Measurements from ENCODE around the gene ME1.
"Not testable (repeated sequence)": the region's sequence is repeated elsewhere in the genome, so short reads cannot be mapped to it uniquely, and the experiment has no call there.

ME1 gene

DNA sequence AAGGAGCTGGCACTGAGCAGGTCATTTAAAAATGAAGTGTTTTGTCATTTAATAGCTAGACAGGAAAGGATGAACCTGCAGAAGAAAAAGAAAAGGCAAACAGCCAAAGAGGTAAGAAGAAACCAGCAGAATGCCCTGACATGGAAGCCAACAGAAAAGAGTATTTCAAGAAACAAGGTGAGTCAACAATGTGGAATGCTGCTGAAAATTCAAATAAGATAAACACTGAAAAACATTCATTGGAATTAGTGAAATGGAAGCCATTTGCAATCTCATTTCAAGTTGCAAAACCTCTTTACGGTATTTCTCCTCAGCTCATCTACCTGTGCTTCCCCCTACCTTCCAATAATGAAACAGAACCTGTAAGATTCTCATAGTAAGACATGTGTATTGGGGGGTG is 178.1 kb downstream of the ME1 start:
- no peak for DNase-seq

DNA sequence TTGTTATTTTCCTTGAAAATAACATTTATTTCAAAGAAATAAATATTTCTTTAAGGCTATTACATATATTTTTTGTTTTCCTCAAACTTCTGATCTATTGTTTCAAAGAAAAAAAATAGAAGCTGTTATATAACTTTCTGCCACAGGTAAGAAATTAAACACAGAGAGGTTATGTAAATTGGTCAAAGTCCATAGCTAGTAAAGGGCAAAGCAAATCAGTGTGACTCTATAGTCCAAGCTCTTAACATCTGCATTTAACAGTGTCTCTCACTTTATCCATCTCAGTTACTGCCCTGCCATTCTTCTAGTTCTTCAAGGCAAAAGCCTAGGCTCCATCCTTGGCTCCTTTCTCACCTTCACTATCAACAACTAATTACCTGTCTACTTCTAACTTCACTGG is 180.6 kb downstream of the ME1 start:
- DNase-seq, result no peak

DNA sequence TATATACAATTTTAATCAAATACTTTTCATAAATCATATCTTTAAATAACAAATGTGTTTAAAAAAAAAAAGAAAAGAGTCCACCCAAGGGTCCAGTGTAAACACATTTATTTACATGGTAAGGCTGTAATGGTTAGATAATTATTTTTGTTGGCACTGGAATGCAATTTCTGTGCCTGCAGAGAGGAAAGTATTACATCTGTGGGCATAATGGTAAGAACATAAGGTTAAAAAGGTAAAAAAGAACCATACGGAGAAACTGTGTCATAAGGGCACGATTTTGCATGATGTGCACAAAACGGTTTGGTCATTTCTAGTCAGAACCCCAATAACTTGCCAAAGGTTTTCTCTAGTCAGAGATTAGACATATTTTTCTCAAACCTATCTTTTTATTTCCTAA is 183.4 kb downstream of the ME1 start:
- no peak for DNase-seq

DNA sequence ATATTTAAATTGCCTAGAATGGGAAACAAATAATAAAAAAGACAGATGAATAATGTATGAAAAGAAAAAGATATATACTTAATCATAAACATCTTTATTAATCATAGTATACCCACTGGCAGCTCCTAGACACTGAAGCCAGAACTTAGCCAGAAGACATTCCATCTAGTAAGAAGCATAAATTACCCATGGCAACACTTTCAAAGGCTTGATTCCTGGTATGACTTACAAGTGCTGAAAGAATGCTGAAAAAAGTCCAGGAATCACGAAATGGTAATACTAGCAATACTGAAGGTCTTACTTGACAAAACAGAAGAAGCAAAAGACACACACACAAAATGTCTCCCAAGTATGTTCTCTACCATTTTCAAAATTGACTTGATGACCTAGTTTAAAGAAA is 199.7 kb downstream of the ME1 start:
- DNase-seq, result no peak

DNA sequence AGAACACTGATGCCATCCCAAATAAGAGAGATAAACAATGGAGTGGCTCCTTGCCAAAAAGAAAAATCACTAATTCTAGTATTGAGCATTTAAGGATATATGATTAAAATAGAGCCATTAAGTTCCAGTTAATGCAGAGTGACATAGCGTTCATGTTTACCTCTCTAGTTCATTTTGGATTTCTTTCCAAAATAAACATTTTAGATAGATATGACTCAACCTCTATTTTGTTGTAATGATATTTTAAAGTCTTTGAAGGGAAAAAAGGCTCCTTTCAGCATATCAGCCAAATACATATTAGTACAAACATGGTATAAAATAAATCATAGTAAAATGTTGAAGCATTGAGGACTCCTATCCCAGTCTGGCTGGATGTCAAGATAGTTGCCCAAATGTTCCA is 204.3 kb downstream of the ME1 start:
- no peak for DNase-seq

DNA sequence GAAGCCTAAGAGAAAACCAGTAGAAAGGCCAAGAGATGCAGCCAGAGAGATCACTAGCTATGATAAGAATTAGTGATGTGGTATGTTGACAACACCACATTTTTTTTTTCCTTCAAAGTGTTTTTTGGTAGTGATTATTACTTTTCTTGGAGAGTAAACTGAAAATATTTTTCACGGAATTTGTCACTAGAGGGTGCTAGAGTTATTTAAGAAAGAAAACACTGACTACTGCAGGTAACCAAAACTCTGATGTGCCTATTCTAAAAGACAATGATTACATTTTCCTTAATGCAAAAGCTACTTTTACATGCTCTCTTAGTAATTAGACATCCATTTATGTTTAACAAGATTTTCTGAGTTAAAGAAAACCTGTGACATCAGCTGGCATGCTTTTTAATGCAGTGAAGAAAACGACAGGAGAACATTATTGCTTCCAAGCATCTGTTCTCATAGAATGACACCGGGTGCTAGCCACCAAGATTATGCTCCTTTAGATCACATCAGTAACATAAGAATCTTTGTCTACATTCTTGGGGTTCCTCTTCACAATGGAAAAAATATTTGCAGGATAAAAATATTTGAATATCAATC is 208.9 kb downstream of the ME1 start:
- peak in 1 of 2 donors; percentile 60 for DNase-seq

DNA sequence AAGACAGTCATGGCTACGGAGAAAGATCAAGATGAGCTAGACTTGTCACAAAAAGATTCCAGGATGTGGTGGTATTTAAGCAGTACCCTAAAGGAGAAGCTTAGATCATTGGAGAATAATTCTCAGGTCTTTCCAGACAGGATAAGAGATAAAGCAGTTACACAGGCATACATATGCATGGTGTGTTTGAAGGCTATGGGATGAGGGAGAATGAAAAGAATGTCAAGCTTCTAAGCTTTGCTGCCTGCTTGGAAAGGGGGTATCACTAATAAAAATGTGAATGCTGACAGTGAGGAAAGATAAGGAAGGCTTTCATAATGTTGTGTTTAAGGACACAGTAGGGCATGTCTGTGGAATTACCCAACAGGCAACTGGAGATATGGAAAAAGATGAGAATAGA is 209.6 kb downstream of the ME1 start:
- DNase-seq, result no peak

DNA sequence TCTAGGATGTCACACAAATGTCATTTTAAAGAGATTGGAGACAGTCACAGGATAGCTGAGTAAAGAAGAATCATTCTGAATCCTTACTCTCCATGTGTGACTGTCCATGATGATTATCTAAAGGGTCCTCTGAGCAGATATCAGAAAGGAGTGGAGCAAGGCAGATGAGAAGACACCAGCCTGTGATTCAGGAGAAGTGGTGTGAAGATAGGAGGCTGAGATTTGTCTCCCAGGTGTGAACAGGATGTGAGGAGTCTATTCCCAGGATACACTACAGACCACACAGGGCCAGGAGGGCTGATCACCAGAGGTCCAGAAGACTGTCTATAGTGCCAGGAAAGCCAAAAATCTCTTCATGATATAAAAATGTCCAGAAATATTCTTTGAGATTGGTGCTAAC is 210.7 kb downstream of the ME1 start:
- no peak for DNase-seq

DNA sequence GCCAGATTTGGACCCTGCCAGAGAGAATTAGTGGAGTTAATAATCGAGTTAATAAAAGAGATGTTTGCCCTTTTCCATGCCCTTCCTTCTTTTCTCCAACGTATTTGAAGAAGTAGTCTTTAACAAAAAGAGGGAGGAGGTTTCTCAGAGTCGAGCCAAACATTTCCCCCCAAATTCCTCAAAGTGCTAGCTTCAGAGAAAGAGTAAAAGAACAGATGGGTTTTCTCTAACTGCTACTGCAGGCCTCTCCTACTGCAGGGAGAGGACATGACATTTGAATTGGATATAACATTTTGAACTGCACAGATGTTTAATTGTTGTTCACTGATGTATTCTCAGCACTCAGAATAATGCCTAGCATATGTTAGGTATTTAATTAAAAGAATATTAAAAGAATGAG is 212.2 kb downstream of the ME1 start:
- DNase-seq, result no peak

DNA sequence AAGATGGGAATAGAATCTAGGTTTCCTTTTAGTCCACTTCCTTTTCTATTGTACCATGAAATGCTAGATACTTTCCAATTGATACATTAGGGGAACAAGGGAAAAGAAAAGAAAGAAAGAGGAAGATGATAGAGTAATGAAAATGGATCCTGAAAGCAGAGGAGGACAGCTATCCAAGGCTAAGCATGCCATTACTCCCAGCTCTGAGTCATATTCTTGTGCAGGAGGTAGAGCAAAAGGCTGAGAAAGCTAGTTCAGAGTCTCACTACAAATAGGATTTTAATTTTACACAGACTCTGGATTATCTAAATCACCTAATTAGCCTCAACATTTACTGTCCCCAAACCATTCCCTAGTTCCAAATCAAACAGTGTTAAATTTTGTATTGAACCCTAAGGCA is 214.0 kb downstream of the ME1 start:
- DNase-seq, result no peak

DNA sequence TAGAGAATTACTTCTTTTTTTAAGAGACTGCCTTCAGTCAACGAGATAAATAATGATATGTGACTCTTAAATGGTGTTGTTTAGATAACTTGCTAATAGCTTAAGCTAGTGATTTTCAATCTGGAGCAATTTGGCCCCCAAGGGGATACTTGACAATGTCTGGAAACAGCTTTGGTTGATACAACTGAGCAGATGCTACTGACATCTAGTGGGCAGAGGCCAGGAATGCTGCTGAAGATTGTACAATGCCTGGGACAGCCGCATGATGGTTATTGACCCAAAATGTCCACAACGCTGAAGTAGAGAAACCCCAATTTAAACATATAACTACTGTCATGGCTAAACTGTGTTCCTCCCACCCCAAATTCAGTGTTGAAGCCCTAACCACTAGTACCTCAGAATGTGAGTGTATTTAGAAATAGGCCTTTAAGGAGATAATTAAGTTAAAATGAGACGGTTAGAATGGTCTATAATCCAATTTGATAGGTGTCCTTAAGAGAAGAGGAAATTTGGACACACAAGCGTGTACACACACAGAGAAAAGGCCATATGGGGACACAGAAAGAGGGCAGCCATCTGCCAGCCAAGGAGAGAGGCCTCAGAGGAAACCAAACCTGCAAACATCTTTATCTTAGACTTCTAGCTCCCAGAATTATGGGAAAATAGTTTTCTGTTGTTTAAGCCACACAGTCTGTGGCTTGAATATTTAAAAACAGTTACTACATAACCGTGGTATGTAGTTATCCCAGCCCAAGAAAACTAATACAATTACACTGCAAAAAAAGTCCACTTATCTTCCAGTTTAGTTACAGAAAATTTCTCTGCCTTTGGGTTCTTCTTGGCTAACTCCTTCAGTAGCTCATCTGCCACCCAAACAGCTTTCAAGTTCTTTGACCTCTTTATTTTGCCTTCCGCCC is 215.5 kb downstream of the ME1 start:
- DNase-seq, result peak; percentile 48 to 77

DNA sequence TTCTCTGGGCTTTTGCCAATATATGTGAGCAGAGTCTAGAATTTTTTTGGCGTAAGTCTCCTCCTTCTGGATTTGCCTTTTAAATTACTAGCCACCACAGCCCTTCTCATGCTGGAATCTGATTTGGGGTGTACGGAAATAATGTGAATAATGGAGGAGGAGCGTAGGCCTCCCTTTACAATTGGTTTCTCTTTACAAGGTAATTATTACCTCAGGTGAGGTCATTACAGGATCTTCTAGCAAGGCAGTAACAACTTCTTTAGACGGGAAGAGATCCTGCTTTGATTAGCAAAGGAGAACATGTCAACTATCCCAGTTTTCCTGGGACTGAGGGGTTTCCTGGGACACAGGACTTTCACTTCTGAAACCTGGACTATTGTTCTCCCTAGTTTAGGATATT is 228.8 kb downstream of the ME1 start:
- DNase-seq, result no peak

DNA sequence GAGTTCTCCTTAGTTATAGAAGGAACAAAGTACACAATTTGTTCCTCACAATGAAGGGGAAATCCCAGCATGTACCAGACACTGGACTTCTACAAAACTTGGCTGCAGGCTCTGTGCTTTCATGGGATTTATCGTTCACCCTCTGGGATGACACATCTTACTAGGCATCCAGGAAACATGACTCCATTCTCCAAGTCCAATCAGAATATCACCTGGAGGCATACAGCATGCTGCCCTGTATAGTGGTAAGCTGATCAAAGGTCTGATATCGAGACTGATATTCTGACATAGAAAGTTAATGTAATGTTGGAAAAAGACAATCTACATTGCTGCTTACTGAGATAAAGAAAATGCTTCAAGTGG is 231.0 kb downstream of the ME1 start:
- DNase-seq, result no peak

DNA sequence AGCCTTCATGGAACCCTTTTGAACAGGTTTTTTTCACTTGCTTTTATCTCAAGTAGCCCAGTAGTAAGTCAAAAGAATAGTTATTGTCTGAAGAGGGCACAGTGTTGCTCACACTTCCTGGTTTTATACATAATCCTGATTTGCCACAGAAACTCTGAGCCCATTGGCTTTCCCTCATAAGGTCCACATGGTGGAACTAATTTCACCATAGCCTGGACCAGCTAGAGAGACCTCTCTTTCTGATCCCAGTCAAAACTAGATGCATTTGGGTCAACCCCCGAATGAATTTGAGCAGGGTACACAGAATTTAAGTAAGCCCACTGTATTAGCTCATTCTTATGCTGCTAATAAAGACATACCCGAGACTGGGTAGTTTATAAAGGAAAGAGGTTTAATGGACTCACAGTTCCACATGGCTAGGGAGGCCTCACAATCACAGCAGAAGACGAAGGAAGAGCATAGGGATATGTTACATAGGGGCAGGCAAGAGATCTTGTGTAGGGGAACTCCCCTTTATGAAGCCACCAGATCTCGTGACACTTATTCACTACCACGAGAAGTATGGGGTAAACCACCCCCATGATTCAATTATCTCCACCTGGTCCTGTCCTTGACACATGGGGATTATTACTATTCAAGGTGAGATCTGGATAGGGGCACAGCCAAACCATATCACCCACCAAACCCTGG is 231.5 kb downstream of the ME1 start:
- DNase-seq, result no peak

DNA sequence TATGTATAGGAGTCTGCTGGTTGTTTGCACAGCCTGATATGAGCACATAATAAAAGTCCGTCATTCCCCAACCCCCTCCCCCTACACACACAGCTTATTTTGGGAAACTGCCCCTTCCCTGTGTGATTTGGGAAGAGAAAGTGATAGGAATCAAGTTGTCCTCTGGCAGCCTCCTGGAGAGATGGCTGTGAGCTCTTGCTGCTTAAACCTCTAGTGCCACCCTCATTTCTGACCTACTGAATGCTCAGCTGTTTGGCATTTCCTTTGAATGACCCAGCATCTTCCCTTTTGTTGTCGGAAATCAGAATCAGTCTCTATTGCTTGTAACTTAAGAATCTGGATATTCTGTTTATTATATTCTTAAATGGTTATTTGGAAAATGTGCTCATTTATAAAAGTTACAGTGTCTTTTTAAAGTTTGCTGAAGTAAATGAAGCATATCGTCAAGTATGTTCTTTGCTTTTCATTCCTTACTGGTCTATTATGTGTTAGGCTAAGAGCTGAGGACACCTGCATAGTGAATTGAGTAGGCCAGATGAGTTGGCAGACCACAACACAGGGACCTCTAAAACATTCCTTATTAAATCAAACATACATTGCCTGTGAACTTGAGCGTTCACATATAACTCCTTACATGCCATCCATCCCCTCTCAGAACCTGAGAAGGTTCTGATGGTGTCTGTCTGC is 232.2 kb downstream of the ME1 start:
- no peak for DNase-seq

DNA sequence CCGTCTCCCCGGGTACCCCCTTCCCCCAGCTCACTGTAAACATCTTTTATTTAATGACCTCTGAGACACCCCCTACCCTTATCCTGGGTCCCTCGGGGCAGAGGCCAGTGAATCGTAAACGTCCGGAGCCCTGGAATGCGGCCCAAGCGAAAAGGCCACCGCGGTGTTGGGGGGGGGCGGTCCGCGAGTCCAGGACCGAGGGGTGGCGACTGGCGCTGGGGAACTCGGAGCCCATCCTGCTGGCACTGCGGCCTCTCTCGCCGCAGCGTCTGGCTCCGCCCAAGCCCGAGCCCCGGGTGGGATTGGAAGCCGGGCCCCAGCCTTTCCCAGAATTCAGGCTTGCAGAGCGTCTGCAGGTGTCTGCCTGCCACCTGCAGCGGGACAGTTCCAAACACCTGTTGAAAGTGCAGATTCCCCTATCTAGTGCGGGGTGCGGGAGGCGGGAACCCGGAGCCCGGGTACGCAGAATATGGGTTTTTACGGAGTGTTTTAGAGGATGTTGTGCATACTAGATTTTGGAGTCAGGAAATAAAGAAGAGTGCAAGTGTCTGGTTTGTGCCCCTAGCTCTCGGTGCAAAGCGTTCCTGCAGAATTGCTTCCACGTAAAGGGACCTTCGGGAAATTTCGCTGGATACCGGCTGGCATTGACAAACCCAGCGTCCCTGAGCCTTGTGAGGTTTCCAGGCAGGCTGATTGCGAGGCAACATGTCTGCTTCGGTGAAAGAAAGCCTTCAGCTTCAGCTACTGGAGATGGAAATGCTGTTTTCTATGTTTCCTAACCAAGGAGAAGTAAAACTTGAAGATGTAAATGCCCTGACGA is 236.9 kb downstream of the ME1 start:
- peak in 1 of 2 donors; percentile 54 for DNase-seq

DNA sequence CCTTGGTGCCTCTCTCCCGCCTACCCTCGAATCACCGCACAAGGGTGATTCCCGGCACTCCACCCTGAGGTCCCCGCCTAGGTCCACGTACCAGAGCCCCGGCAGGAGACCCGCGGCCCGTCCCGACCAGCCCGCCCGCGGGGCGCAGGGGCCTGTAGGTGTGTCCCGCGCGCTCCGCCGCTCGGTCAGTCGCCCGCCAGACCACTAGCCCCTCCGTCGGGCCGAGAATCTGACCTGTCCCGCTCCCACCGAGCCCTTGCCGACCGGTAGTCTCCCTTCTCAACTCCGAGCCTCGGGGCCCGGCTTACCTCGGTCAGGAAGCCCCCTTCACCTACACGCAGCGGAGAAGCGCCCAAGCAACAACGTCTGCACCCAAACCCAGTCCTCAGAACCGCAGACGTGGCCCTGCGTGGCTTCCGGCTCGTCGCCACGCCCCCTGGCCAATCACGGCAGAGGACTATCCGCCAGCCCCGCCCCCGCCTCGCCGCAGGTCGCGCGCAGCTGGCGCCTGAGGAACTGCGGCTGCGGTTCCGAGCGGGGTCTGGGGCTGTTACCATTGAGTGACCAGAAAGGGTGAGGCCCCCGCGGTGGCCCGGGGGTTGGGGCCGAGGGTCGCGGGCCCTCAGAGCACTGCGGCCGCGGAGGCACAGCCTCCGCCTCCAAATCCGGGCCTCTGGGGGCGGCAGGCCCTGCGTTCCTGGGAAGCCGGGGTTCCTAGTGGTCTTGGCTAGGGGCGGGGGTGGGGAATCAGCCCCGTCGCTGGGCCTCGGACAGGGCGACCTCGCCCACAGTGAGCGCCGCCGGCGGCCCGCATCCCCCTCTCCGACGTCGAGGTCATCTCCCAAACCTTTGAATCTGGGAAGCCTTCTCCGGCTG is 237.7 kb downstream of the ME1 start, which contains the start of the genes PGM3 and RWDD2A:
Gene PGM3, minus strand, starts transcription at position 395 of the 876 bp plus-strand sequence. CDS start 2,253 bp downstream, outside the sequence.
Gene RWDD2A, plus strand, starts transcription at position 487 of the 876 bp plus-strand sequence. CDS start 1,095 bp downstream, outside the sequence.
- peak; percentile 89 to 90 for DNase-seq

DNA sequence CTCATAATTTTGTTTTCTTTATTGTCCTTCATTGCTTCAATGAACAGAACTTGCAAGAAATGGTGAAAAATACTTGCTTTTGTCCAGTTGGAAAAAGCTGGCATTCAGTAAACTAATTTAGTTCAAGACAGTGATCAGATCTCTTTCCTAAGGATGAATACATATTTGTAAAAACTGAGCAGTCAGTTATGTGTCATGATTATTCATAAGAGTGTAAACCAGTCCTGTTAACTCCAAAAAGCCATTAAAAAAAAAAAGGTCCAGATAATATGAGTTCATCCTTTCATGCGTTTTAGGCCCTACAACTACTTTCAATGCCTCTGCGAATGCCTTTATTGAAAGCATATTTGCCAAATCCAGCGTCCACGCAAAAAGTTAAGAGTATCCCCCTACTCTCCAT is 238.4 kb downstream of the ME1 start:
- DNase-seq, result no peak

DNA sequence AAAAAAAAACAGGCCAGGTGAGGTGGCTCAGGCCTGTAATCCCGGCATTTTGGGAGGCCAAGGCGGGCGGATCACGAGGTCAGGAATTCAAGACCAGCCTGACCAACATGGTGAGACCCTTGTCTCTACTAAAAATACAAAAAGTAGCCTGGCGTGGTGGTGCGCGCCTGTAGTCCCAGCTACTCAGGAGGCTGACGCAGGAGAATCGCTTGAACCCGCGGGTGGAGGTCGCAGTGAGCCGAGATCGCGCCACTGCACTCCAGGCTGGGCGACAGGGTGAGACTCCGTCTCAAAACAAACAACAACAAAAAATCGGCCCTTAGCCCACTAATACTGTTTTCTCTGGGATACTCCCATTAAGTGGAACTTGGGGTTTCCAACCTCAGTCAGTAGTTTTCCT is 238.9 kb downstream of the ME1 start:
- not testable (repeated sequence) for DNase-seq

DNA sequence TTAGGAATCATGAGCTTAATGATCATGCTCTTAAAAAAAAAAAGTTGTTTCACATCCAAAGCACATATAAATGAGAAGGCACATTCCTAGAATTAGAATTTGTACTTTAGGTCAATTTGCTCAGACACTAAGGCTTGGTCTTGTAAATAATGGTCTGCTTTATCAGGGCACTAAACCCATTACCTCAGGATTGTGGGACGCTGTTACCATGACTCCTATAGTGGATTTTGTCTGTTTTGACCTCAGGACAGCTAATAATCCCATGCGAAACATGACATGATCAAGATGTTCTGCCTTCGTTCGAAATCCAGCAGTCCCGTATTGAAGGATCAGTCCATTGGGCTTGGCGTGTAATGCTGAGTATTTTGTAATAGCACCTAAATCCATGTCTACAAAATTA is 240.2 kb downstream of the ME1 start:
- DNase-seq, result no peak

DNA sequence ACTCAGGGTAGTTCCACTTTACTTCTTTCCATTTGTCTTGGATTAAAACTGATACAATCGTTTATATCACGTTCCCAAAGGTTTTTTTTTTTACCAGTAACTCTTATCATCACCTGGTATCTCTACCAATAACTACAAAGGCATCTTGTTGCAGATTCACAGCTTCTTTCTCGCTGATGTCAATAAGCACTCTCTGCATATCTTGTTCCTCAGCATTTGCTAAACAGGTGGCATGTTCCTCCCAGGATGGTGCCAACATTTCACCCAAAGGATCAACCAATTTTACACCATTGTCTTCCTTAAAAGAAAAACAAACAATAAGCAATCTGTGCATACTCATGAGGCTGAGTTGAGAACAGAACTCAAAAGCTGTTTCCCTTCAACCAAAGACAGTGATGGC is 242.3 kb downstream of the ME1 start:
- no peak for DNase-seq
